Measurements from ENCODE around the gene AGER. TPM values are rescaled to one million over a fixed set of nuclear protein-coding genes. Genes with fewer than 3 reads are reported as not detected.

AGER gene
- total and polyA plus RNA-seq, 9 of the 15 experiments (the other 6 are each of a cell fraction or from before 2014, with no cell fraction given) = 1.2 to 11.5 (median 4.1) TPM

GRCh38 chr6:32153564-32154513, 30.2 kb downstream of the AGER start, which contains the start of gene PPT2 (continued):
- peak; percentile 92 for TF ChIP-seq ZBTB12 (CRISPR knock-in tag; IDR thresholded peaks at IDR 0.05)
- TF ChIP-seq MYBL2 (IDR thresholded peaks at IDR 0.05; ENCODE audit: low read depth) = no peak
- TF ChIP-seq MYBL2 (CRISPR knock-in tag; IDR thresholded peaks at IDR 0.05; ENCODE audit: borderline replicate concordance) = no peak
- no peak for TF ChIP-seq ZNF121 (CRISPR knock-in tag; conservative IDR thresholded peaks at IDR 0.05)
- TF ChIP-seq GTF2A2 (tag; IDR thresholded peaks at IDR 0.05) = no peak
- TF ChIP-seq GTF2F1 (IDR thresholded peaks at IDR 0.05; ENCODE audit: low read depth, low read length) = peak; percentile 19; the same call in 1 of the 2 replicates
- no peak; the same call in 1 of the 2 replicates for TF ChIP-seq MYNN (IDR thresholded peaks at IDR 0.05)
- TF ChIP-seq MYNN (CRISPR knock-in tag; IDR thresholded peaks at IDR 0.05) = no peak
- no peak for TF ChIP-seq SRSF9 (IDR thresholded peaks at IDR 0.05; ENCODE audit: borderline replicate concordance, low read depth, low read length)
- no peak for TF ChIP-seq JUNB (CRISPR knock-in tag; conservative IDR thresholded peaks at IDR 0.05)
- peak in 1 of 2 experiments; percentile 98; a peak in 2 of 4 replicates for TF ChIP-seq NONO (IDR thresholded peaks at IDR 0.05; ENCODE audit: low read depth in 2 of 2, low read length in 1 of 2)
- TF ChIP-seq ZNF282 (CRISPR knock-in tag; IDR thresholded peaks at IDR 0.05) = 0 out of 2 replicates have a peak, but pooled peaks have one; percentile 67
- no peak for TF ChIP-seq ZNF445 (CRISPR knock-in tag; IDR thresholded peaks at IDR 0.05; ENCODE audit: low read depth)
- peak; percentile 62 for TF ChIP-seq POLR2B (IDR thresholded peaks at IDR 0.05; ENCODE audit: low read depth, partially characterized antibody)
- TF ChIP-seq MTA2 (IDR thresholded peaks at IDR 0.05; ENCODE audit: low read depth) = no peak
- no peak for TF ChIP-seq FOXP1 (CRISPR knock-in tag; IDR thresholded peaks at IDR 0.05)
- TF ChIP-seq PCBP1 (IDR thresholded peaks at IDR 0.05; ENCODE audit: low read depth, low read length, poor library complexity, severe bottlenecking) = no peak
- no peak for TF ChIP-seq MAFG (tag; conservative IDR thresholded peaks at IDR 0.05)
- no peak for TF ChIP-seq CBFA2T2 (conservative IDR thresholded peaks at IDR 0.05)
- TF ChIP-seq BMI1 (IDR thresholded peaks at IDR 0.05; ENCODE audit: low read length) = no peak
- peak; percentile 71 for TF ChIP-seq ZKSCAN1 (IDR thresholded peaks at IDR 0.05; ENCODE audit: low read depth, low read length)
- TF ChIP-seq ZNF592 (IDR thresholded peaks at IDR 0.05) = peak; percentile 75
- TF ChIP-seq SMC3 (conservative IDR thresholded peaks at IDR 0.05; ENCODE audit: insufficient read depth, low read depth, low read length) = peak; percentile 11; the same call in 1 of the 2 replicates
- TF ChIP-seq MTF1 (CRISPR knock-in tag; IDR thresholded peaks at IDR 0.05; ENCODE audit: borderline replicate concordance) = no peak
- TF ChIP-seq MEF2A (IDR thresholded peaks at IDR 0.05; ENCODE audit: control insufficient read depth, low read depth, low read length) = no peak
